GM18867 (cell line): Measurements from ENCODE around the gene PSME3.
A peak's percentile ranks its signal among the peaks of the same experiment; 100 is the strongest.

Source experiments
- ATAC-seq: cut with Tn5 transposase; IDR thresholded peaks from one replicate; pipeline ENCODE4 v1.9.1; 2021; ENCODE audit warnings: mild to moderate bottlenecking, moderate library complexity; ENCODE audit not compliant: unreplicated experiment

PSME3 gene

GRCh38 chr17:42832934-42833766, at the start of gene PSME3:
Gene PSME3 (plus strand): TSS chr17:42833397. CDS start chr17:42833632, 235 bp downstream.
- ATAC-seq: peak; percentile 77

GRCh38 chr17:42783791-42784138, 49.4 kb upstream of the PSME3 start:
- ATAC-seq: no peak

GRCh38 chr17:42784409-42784808, 48.8 kb upstream of the PSME3 start:
- no peak for ATAC-seq

GRCh38 chr17:42784811-42785592, 48.2 kb upstream of the PSME3 start:
- no peak for ATAC-seq

- ATAC-seq: no peak
Observed at GRCh38 chr17:42787266-42787665, 45.9 kb upstream of the PSME3 start.

GRCh38 chr17:42791948-42792347, 41.2 kb upstream of the PSME3 start:
- ATAC-seq: no peak

- ATAC-seq: no peak
Observed at GRCh38 chr17:42792545-42792944, 40.7 kb upstream of the PSME3 start.

GRCh38 chr17:42795061-42795460, 38.1 kb upstream of the PSME3 start:
- no peak for ATAC-seq

GRCh38 chr17:42795465-42795864, 37.7 kb upstream of the PSME3 start:
- ATAC-seq: no peak

GRCh38 chr17:42796066-42796758, 37.0 kb upstream of the PSME3 start:
- no peak for ATAC-seq

- no peak for ATAC-seq
Observed at GRCh38 chr17:42797067-42798007, 35.9 kb upstream of the PSME3 start.

- no peak for ATAC-seq
Observed at GRCh38 chr17:42798011-42798382, 35.2 kb upstream of the PSME3 start.

GRCh38 chr17:42798383-42799380, 34.5 kb upstream of the PSME3 start, which contains the start of the genes CNTD1 and COA3:
Gene CNTD1 (plus strand): TSS chr17:42798861. CDS start chr17:42799068, 207 bp downstream.
Gene COA3 (minus strand): TSS chr17:42798704. CDS start chr17:42798681, 23 bp downstream.
- peak; percentile 85 for ATAC-seq

GRCh38 chr17:42803074-42803883, 29.9 kb upstream of the PSME3 start:
- ATAC-seq: no peak

- ATAC-seq: no peak
Observed at GRCh38 chr17:42804918-42805367, 28.3 kb upstream of the PSME3 start.

GRCh38 chr17:42806249-42806648, 26.9 kb upstream of the PSME3 start:
- ATAC-seq: no peak

- ATAC-seq: no peak
Observed at GRCh38 chr17:42809250-42809649, 23.9 kb upstream of the PSME3 start.
